Left ventricle myocardium inferior (tissue), 1 donor: ENCODE results near the gene SLC31A1. TPM values are rescaled to one million over a fixed set of nuclear protein-coding genes. Genes with fewer than 3 reads are reported as not detected.
"Not testable (repeated sequence)": the region's sequence is repeated elsewhere in the genome, so short reads cannot be mapped to it uniquely, and the experiment has no call there.

Experiments used
- DNase-seq: peaks from one replicate; pipeline ENCODE4 v3.0.0-alpha.2; 2020
- H3K27ac ChIP-seq: fragments of 200-600 bp; replicated peaks from 2 replicates; pipeline ENCODE4 v1.8.0; 2021
- H3K27me3 ChIP-seq: fragments of 200-600 bp; 2 replicates; pipeline ENCODE4 v1.8.0; 2021; ENCODE audit warnings: low read depth
- H3K36me3 ChIP-seq: fragments of 200-600 bp; 2 replicates; pipeline ENCODE4 v1.8.0; 2021
- H3K4me1 ChIP-seq: fragments of 200-600 bp; 2 replicates; pipeline ENCODE4 v1.8.0; 2021
- H3K4me3 ChIP-seq: fragments of 200-600 bp; 2 replicates; pipeline ENCODE4 v1.8.0; 2021; ENCODE audit warnings: mild to moderate bottlenecking, moderate library complexity
- H3K9me3 ChIP-seq: fragments of 200-600 bp; replicated peaks from 2 replicates; pipeline ENCODE4 v1.8.0; 2021
- CTCF ChIP-seq: fragments of 200-600 bp; IDR thresholded peaks from 2 replicates; pipeline ENCODE4 v1.8.0; 2021; ENCODE audit warnings: antibody characterized with exemption, mild to moderate bottlenecking, borderline replicate concordance
- intact Hi-C: fragments of 100-400 bp; cut with micrococcal nuclease; formaldehyde crosslinking; loops from one replicate; pipeline ENCODE4 v1.11.0; 2022
- total RNA-seq: library from RNA; stranded (reverse); fragmentation: NEBNext Ultra II Directional; extraction: Animal tissue kit (Norgen Biotek cat#: 25700); gene quantifications from one replicate; pipeline ENCODE4 v1.2.1, GENCODE V29; 2021
- donor health status: DM: no; HTN: yes; CAD: no; lungs with severe emphysema.

The SLC31A1 gene
- total RNA-seq, 1 donor from 2014 or later, result 12.6 TPM

DNA sequence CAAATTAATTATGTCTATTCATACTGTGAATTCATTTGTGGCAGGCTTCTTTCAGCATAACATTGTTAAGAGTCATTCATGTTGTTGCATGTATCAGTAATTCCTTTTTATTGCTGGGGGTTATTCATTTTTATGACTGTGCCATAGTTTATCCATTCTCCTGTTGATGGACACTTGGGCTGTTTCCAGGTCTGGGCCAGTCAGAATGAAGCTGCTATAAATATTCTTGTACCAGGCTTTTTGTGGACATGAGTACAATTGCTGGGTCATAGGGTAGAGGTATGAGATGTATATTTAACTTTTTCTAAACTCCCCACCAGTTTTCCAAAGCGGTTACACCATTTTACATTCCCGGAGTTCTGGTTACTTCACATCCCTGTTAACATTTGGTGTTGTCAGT is 67.7 kb downstream of the SLC31A1 start:
- H3K27ac ChIP-seq, result peak overlapping the region; percentile 62
- no peaks in the 10 kb centered on the region for H3K27me3 ChIP-seq
- peaks cover 13% of the 10 kb centered on the region for H3K4me1 ChIP-seq
- no peak for DNase-seq
- peaks cover 97% of the 10 kb centered on the region for H3K36me3 ChIP-seq
- TF ChIP-seq CTCF, result no peak
- H3K4me3 ChIP-seq, result no peak overlapping the region
- intact Hi-C loops, result no loop called here
- H3K9me3 ChIP-seq, result no peaks in the 10 kb centered on the region

DNA sequence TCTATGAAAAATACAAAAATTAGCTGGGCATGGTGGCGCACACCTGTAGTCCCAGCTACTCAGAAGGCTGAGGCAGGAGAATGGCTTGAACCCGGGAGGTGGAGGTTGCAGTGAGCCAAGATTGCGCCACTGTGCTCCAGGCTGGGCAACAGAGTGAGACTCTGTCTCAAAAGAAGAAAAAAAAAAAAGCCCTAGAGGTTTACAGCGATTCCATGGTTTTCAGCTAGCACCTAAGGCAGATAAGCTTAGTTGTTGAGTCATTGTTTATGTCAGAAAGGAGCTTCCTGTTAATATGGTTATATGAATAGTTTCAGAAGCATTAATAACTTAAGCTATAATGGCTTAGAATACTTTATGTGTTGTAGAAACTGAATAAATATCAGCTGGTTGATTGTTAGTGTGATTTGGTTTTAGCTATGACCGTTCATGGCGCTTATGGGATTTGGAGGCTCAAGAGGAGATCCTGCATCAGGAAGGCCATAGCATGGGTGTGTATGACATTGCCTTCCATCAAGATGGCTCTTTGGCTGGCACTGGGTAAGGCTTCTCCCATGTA is 68.8 kb downstream of the SLC31A1 start:
- H3K27me3 ChIP-seq, result no peaks in the 10 kb centered on the region
- no peaks in the 10 kb centered on the region for H3K9me3 ChIP-seq
- H3K4me1 ChIP-seq, result peaks cover 13% of the 10 kb centered on the region
- H3K4me3 ChIP-seq, result no peak overlapping the region
- intact Hi-C loops, result no loop called here
- H3K36me3 ChIP-seq, result peaks cover 88% of the 10 kb centered on the region
- TF ChIP-seq CTCF, result no peak
- DNase-seq, result no peak
- peak overlapping the region; percentile 62 for H3K27ac ChIP-seq

- peaks cover 56% of the 10 kb centered on the region for H3K36me3 ChIP-seq
- H3K9me3 ChIP-seq, result no peaks in the 10 kb centered on the region
- no peak for TF ChIP-seq CTCF
- DNase-seq, result no peak
- H3K27ac ChIP-seq, result no peak overlapping the region
- intact Hi-C loops, result no loop called here
- no peak overlapping the region for H3K4me3 ChIP-seq
- H3K27me3 ChIP-seq, result no peaks in the 10 kb centered on the region
- H3K4me1 ChIP-seq, result peaks cover 13% of the 10 kb centered on the region
These were observed 72.0 kb downstream of the SLC31A1 start for GRCh38 chr9:113293285-113293878.

GRCh38 chr9:113296247-113296646 is 74.9 kb downstream of the SLC31A1 start:
- H3K9me3 ChIP-seq, H3K27ac ChIP-seq, H3K4me3 ChIP-seq, DNase-seq, H3K4me1 ChIP-seq, H3K27me3 ChIP-seq, intact Hi-C loops: not testable (repeated sequence)
- peaks cover 28% of the 10 kb centered on the region for H3K36me3 ChIP-seq

- Histone ChIP-seq H3K27ac (no peak overlapping the region), H3K4me3 (no peak overlapping the region), H3K27me3 (no peaks in the 10 kb centered on the region), H3K4me1 (no peaks in the 10 kb centered on the region), H3K9me3 (no peaks in the 10 kb centered on the region), H3K36me3 (peaks cover 20% of the 10 kb centered on the region)
- no peak for DNase-seq
- no peak for TF ChIP-seq CTCF
- intact Hi-C loops, result no loop called here
These were observed 75.6 kb downstream of the SLC31A1 start for GRCh38 chr9:113296796-113297558.

DNA sequence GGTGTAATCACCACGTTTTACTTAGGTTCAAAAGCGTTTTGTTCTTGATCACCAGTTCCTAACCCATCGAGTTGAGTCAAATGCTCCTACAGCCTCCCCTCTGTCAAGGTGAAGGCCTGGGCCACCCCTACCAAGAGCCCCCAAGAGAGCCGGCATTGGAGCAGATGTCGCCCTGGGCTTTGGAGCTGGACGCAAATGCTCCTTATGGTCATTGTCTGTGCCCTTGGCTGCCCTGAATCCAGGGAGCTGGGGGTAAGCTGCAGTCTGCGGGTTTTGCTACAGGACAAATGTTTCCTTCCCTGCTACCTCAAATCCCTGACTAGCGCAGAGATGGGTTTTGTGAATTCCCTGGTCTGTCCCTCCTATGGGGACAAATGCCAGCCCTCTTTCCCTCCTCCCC is 77.0 kb downstream of the SLC31A1 start:
- intact Hi-C loops, result no loop called here
- no peak for TF ChIP-seq CTCF
- H3K27ac ChIP-seq, result no peak overlapping the region
- no peak for DNase-seq
- H3K9me3 ChIP-seq, result no peaks in the 10 kb centered on the region
- H3K36me3 ChIP-seq, result peaks cover 7% of the 10 kb centered on the region
- no peaks in the 10 kb centered on the region for H3K4me1 ChIP-seq
- no peaks in the 10 kb centered on the region for H3K27me3 ChIP-seq
- H3K4me3 ChIP-seq, result no peak overlapping the region
